Spinal cord (tissue), 10 donors: Measurements from ENCODE around the gene IRAK3. TPM values are rescaled to one million over a fixed set of nuclear protein-coding genes. Genes with fewer than 3 reads are reported as not detected.
"Not testable (repeated sequence)": the region's sequence is repeated elsewhere in the genome, so short reads cannot be mapped to it uniquely, and the experiment has no call there.

Source experiments
- DNase-seq, 6 donors: peaks; one replicate each; pipeline versions ENCODE4 v3.0.0 to v3.0.0-alpha.2; 2013 to 2015; ENCODE audit warnings: low spot score in 6 of 6, low read depth in 4 of 6
- H3K27ac ChIP-seq: one replicate; pipeline ENCODE4 v1.5.1; 2013; ENCODE audit warnings: low read depth, low read length, control low read depth
- H3K27me3 ChIP-seq: one replicate; pipeline ENCODE4 v1.6.1; 2013; ENCODE audit warnings: low read length; ENCODE audit not compliant: control insufficient read depth, insufficient read depth
- H3K36me3 ChIP-seq: one replicate; pipeline ENCODE4 v1.6.1; 2013; ENCODE audit warnings: low read length; ENCODE audit not compliant: control insufficient read depth, insufficient read depth
- H3K4me1 ChIP-seq: one replicate; pipeline ENCODE4 v1.6.1; 2013; ENCODE audit warnings: low read length; ENCODE audit not compliant: control insufficient read depth, insufficient read depth
- H3K4me3 ChIP-seq: one replicate; pipeline ENCODE4 v1.5.1; 2013; ENCODE audit warnings: low read depth, low read length, control low read depth
- H3K9me3 ChIP-seq: one replicate; pipeline ENCODE4 v1.6.1; 2013; ENCODE audit warnings: low read length; ENCODE audit not compliant: control insufficient read depth, insufficient read depth
- WGBS: methylation state at CpG from one replicate; pipeline ENCODE4 v1.1.5; 2013; ENCODE audit warnings: missing lambda C conversion rate; ENCODE audit not compliant: insufficient coverage; 5-methylcytosine and 5-hydroxymethylcytosine counted together
- polyA plus RNA-seq, 2 donors: library from polyadenylated mRNA; unstranded; fragments of 120-200 nt; gene quantifications; one replicate each; pipeline ENCODE4 v1.2.1, GENCODE V29; 2013; ENCODE audit not compliant: insufficient read length in 2 of 2
- total RNA-seq, 2 donors: library from RNA; depleted of rRNA in 1 of 2; stranded (reverse); fragments of 120-200 nt in 1 of 2; fragments of >200 nt in 1 of 2; gene quantifications; one replicate each; pipeline versions ENCODE4 v1.2.3 to v1.2.4, GENCODE V29; 2013 to 2014
- donor health status: healthy.

Gene IRAK3
- total and polyA plus RNA-seq, 4 donors: 3.1 to 11.4 (median 4.2) TPM

DNA sequence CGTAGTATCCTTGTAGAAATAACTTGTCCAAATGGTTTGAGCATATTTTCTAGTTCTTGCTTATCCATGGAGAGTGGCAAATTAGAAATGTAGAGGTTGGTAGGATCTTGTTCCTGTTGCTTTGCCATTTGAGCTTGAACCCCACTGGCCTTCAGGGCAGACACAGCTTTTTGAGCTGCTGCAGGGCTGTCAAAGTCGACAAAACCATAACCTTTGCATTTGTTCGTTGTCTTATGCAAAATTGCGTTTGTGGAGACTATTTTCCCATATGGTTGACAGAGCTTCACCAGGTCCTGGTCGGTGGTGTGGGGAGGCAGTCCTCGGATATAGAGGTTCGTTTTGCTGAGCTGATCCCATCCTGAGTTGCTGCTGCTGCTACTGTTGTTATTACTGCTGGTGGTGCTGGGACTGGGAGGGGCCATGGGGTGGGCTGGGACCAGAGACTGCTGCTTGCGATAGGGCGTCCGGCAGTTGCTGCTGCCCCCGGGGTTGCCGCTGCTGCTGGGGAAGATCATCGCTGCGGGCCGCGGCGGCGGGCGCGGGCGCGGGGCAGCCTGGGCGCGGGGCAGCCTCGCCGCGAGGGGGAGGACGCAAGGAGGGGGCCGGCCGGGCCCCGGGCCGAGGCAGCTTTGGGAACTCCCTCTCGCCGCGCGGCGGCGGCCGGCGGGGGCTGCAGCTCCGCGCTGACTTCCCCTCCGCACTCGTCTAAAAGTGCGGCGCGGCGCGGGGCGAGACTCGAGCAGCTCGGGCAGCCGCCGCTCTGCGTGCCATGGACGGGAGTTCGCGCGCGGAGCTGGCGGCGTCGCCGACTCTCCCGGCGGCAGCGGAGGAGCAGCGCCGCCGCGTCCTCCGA lies 46.0 kb downstream of the IRAK3 start:
- peak overlapping the region; percentile 18 for H3K4me3 ChIP-seq
- 3% methylated on average over 53 of the region's 72 CpGs for WGBS
- H3K27me3 ChIP-seq, H3K4me1 ChIP-seq, H3K27ac ChIP-seq, H3K9me3 ChIP-seq, H3K36me3 ChIP-seq: not testable (repeated sequence)
- DNase-seq: peak in 3 of 6 donors; percentile 22 to 63 (median 62)

DNA sequence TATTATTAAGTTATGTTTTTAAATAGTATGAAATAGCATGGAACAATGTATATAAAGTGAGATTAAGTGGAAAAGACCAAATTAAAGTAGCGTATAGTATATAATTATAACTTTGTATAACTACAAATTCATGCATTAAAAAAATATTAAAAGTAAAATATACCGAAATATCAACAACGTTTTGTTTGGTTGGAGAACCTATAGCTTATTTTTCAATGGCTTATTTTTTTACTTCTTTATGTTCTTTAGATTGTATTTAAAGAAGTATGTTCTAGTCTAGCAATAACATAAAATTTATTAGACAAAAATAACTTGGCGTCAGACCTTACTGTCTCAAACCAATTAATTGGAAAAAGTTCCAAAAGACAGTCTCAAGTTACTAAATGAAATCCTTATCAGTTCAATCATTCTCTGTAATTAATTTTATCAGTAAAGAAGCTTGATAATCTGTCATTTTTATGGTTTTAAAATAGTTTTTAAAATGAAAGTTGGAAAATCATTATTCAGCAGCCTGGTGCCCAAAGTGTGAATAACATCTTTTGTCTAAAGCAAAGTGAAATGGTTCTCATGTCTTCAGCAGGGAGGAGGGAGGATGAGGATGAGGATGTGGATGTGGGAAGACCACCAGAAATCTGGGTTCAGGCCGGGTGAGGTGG lies 46.7 kb downstream of the IRAK3 start:
- Histone ChIP-seq H3K27ac (no peak overlapping the region), H3K4me3 (peak overlapping the region; percentile 18), H3K36me3 (no peaks in the 10 kb centered on the region), H3K9me3 (no peaks in the 10 kb centered on the region), H3K27me3 (peaks cover 4% of the 10 kb centered on the region), H3K4me1 (no peaks in the 10 kb centered on the region)
- WGBS: no CpG with 5 or more reads among the region's 5 CpGs
- no peak for DNase-seq

DNA sequence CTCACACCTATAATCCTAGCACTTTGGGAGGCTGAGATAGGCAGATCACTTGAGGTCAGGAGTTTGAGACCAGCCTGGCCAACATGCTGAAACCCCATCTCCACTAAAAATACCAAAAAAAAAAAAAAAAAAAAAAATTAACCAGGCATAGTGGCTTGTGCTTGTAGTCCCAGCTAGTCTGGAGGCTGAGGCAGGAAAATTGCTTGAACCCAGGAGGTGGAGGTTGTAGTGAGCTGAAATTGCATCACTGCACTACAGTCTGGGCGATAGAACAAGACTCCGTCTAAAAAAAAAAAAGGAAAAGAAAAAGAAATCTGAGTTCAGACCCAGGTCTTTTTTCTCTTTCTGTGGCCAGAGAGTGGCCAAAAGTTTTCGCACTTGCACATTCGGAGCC lies 47.3 kb downstream of the IRAK3 start:
- H3K27me3 ChIP-seq, DNase-seq, H3K9me3 ChIP-seq, H3K4me3 ChIP-seq, H3K27ac ChIP-seq, H3K36me3 ChIP-seq, H3K4me1 ChIP-seq: not testable (repeated sequence)
- 91% methylated on average over 4 of the region's 4 CpGs for WGBS

DNA sequence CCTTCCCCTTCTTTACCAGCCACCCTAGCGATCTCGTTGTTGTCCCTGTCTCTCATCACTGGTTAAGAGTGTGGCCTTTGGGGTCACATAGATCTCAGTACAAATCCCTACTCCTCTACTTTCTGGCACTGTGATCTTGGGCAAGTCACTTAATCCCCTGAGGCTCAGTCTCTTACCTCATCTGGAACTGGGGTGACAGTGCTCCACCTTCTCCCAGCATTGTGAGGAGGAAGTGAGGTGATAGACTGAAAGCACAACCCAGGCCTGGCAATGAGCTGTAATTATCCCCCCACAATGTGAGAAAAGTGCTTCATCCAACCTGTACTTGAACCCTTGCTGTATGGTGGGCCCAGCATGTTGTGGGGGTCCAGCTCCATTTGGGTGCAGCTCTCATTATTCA lies 48.0 kb downstream of the IRAK3 start:
- Histone ChIP-seq H3K36me3 (no peaks in the 10 kb centered on the region), H3K4me1 (no peaks in the 10 kb centered on the region), H3K27ac (no peak overlapping the region), H3K9me3 (no peaks in the 10 kb centered on the region), H3K27me3 (peaks cover 4% of the 10 kb centered on the region), H3K4me3 (no peak overlapping the region)
- 89% methylated on average over 2 of the region's 2 CpGs for WGBS
- DNase-seq: no peak

DNA sequence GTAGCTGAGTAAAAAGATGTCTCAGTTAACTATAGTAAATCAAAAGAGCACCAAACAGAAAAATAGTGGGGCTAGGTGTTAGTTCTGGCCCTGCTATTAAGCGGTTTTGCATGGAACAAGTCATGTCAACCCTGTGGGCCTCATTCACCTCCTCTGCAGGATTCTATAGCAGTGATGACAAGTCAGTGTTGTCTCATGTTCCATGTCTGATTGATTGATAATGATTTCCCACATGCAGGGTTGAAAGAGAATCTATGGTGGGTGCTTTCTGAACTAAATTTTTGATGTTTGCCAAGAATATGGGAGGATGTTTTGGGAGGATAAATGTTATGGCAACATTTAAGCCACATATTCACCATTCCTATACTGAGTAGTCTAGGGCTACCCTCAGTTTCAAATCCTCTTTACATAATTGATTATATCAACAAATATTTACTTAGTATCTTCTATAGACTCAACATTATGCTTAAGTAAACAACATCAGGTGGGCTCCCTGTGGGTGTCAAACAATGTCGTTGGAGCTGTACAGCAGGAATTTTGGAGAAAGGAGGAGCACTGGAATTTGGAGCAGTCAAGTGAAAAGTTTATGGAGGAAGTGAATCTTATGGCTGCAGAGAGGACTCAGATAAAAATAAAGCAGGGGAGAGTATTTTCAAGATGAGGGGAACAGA lies 48.6 kb downstream of the IRAK3 start:
- 33% methylated on average over 1 of the region's 2 CpGs for WGBS
- Histone ChIP-seq H3K36me3 (no peaks in the 10 kb centered on the region), H3K9me3 (no peaks in the 10 kb centered on the region), H3K4me3 (no peak overlapping the region), H3K27ac (no peak overlapping the region), H3K27me3 (peaks cover 4% of the 10 kb centered on the region), H3K4me1 (no peaks in the 10 kb centered on the region)
- no peak for DNase-seq

DNA sequence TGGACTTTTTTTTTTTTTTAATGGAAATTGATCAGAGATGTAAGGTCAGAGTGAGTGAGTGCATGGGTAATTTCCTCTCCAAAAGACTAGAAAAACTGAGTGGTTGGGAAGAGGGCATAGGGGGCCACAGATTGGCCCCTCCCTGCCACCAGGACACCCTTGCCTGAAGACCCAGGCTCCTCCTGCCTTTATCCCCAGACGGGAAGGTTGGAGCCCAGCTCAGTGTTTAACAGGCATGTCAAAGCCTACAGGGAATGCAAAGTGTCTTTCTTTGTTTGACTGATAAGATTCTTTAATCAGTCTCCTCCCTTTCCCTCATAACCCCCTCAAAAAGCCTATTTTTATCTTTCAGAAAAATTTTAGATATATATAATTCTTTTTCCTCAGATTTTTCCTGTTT lies 50.3 kb downstream of the IRAK3 start:
- H3K36me3 ChIP-seq: no peaks in the 10 kb centered on the region
- WGBS: no CpG with 5 or more reads among the region's 1 CpG
- DNase-seq: no peak
- no peaks in the 10 kb centered on the region for H3K4me1 ChIP-seq
- H3K9me3 ChIP-seq: no peaks in the 10 kb centered on the region
- peaks cover 4% of the 10 kb centered on the region for H3K27me3 ChIP-seq
- H3K27ac ChIP-seq: no peak overlapping the region
- no peak overlapping the region for H3K4me3 ChIP-seq

DNA sequence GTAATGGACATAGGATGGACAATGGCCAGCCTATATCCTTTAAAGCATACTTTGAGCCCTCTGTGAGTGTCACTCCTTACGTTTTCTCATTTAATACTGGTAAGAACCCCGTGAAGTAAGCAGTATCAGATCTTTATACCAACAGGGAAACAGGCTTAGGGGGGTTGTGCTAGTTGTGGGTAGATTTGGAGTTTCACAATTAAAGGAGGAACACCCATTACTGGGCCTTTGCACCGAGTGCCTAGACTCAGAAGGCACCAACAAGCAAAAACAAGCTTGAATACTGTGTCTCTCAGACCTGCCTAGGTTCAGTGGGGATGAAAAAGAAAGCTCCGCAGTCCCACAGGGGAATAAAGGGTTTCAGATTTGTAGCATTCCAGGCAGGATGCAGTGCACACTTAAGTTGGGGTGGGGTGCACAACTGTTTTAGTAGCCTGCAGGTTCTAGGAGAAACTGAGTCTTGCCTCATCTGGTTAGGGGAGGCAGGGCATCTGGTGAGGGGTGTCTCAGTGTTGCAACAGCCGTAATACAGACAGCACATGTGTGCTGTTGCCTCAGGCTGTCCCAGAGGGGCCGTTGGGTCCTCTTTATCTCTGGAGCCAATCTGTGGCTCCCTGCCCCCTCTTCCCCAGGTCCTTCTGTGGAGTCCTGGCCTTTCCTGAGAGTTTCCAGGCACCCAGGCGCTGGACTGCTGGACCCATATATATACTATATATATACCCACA lies 51.2 kb downstream of the IRAK3 start:
- Histone ChIP-seq H3K36me3 (no peaks in the 10 kb centered on the region), H3K4me3 (no peak overlapping the region), H3K9me3 (no peaks in the 10 kb centered on the region), H3K27me3 (peaks cover 4% of the 10 kb centered on the region), H3K27ac (no peak overlapping the region), H3K4me1 (no peaks in the 10 kb centered on the region)
- WGBS: 100% methylated on average over 2 of the region's 7 CpGs
- no peak for DNase-seq

DNA sequence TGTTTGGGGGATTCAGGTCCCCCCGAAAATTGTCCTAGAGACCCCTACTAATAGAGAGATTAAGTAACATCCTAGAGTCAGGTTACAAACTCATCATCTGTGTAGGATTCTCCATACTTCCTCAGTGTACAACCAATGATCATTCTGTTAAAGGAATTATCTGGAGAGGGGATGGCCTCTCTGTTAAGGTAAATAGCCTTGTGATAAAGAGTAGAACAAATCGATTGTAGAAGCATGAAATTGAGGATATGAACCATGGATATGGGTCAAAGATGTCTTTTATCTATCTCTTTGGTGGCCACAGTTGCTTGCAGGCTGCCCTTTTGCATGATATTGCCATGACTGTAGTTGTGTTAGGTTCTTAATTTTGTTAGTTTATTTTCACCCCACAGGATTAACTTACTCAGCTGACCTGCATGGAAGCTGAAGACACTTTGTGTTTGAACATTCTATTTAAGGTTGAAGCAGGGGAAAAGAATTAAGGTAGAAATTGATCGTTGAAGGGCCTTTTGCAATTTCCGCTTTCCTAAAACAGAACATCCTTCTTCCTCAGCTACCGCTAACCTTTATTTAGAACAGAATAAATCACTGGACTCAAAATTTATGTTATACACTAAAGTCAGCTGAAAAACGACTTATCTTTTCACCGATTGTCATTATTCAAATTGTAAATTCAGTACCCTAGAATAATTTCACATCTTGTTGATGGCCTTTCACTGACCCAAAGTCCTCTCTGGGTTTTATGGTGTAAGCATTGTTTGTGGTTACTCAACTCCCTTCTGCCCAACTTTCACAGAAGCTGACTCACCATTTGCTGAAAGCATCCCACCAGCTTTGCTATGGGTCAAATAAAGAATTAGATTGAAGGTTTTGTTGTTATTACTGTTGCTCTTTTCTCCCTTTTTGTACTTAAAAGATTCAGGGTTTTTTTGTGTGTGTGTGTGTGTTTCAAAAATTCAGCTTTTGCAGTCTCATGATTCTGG lies 52.3 kb downstream of the IRAK3 start:
- H3K36me3 ChIP-seq: no peaks in the 10 kb centered on the region

More for the DNA sequence above, 52.3 kb downstream of the IRAK3 start:
- Histone ChIP-seq H3K27me3 (peaks cover 4% of the 10 kb centered on the region), H3K4me1 (no peaks in the 10 kb centered on the region), H3K4me3 (no peak overlapping the region), H3K9me3 (no peaks in the 10 kb centered on the region), H3K27ac (no peak overlapping the region)
- DNase-seq: no peak
- 82% methylated on average over 3 of the region's 7 CpGs for WGBS
